GM21360 (cell line): ENCODE results near the gene RCSD1.

Experiments used
- ATAC-seq: cut with Tn5 transposase; IDR thresholded peaks from one replicate; pipeline ENCODE4 v1.9.1; 2021; ENCODE audit warnings: mild to moderate bottlenecking, moderate library complexity; ENCODE audit not compliant: unreplicated experiment

The RCSD1 gene

GRCh38 chr1:167683226-167683625 lies 53.2 kb downstream of the RCSD1 start:
- ATAC-seq: no peak

- ATAC-seq: no peak
Observed at GRCh38 chr1:167683641-167684502, 53.8 kb downstream of the RCSD1 start.

- ATAC-seq: no peak
Observed at GRCh38 chr1:167685844-167686243, 55.8 kb downstream of the RCSD1 start.

GRCh38 chr1:167687919-167688519 lies 58.0 kb downstream of the RCSD1 start:
- ATAC-seq: peak; percentile 58

- no peak for ATAC-seq
Observed at GRCh38 chr1:167689567-167689920, 59.5 kb downstream of the RCSD1 start.

- no peak for ATAC-seq
Observed at GRCh38 chr1:167690053-167690452, 60.0 kb downstream of the RCSD1 start.

GRCh38 chr1:167693425-167694045 lies 63.5 kb downstream of the RCSD1 start:
- no peak for ATAC-seq

GRCh38 chr1:167694691-167695090 lies 64.7 kb downstream of the RCSD1 start:
- no peak for ATAC-seq

- ATAC-seq: no peak
Observed at GRCh38 chr1:167695147-167695546, 65.1 kb downstream of the RCSD1 start.

- no peak for ATAC-seq
Observed at GRCh38 chr1:167695756-167696561, 65.9 kb downstream of the RCSD1 start.

- no peak for ATAC-seq
Observed at GRCh38 chr1:167697667-167698141, 67.7 kb downstream of the RCSD1 start.

GRCh38 chr1:167698313-167698712 lies 68.3 kb downstream of the RCSD1 start:
- ATAC-seq: no peak

- no peak for ATAC-seq
Observed at GRCh38 chr1:167701510-167701909, 71.5 kb downstream of the RCSD1 start.

GRCh38 chr1:167703557-167703956 lies 73.5 kb downstream of the RCSD1 start:
- no peak for ATAC-seq

GRCh38 chr1:167704715-167705114 lies 74.7 kb downstream of the RCSD1 start:
- ATAC-seq: no peak

GRCh38 chr1:167705250-167705649 lies 75.2 kb downstream of the RCSD1 start:
- no peak for ATAC-seq

GRCh38 chr1:167706363-167706762 lies 76.3 kb downstream of the RCSD1 start:
- no peak for ATAC-seq

GRCh38 chr1:167706931-167707877 lies 77.2 kb downstream of the RCSD1 start:
- peak; percentile 55 for ATAC-seq

- no peak for ATAC-seq
Observed at GRCh38 chr1:167707942-167708341, 77.9 kb downstream of the RCSD1 start.

- no peak for ATAC-seq
Observed at GRCh38 chr1:167708940-167709389, 78.9 kb downstream of the RCSD1 start.
